HepG2 (cell line): ENCODE measurements around the gene PROC. TPM values are rescaled to one million over a fixed set of nuclear protein-coding genes. Genes with fewer than 3 reads are reported as not detected.

ENCODE experiments used
- JARID2 ChIP-seq: sonication (generic); formaldehyde crosslinking; IDR thresholded peaks from 2 replicates; pipeline ENCODE4 v1.8.1; 2023; ENCODE audit warnings: missing genetic modification reagents, inconsistent platforms; ENCODE audit not compliant: insufficient replicate concordance
- KDM5A ChIP-seq: fragments of 200-600 bp; sonication (generic); IDR thresholded peaks from 2 replicates; pipeline ENCODE4 v1.7.0; 2018; ENCODE audit warnings: antibody characterized with exemption, mild to moderate bottlenecking, low read length, borderline replicate concordance
- PCBP2 ChIP-seq: fragments of 200-400 bp; formaldehyde crosslinking; optimal IDR thresholded peaks from 2 replicates; pipeline ENCODE3; 2018; ENCODE audit warnings: low read length, low read depth; ENCODE audit not compliant: poor library complexity, severe bottlenecking
- RFX5 ChIP-seq: IDR thresholded peaks from 2 replicates; pipeline ENCODE4 v1.6.1; 2011; ENCODE audit warnings: low read depth, low read length, improper control_type of control experiment
- SMC3 ChIP-seq: IDR thresholded peaks from 2 replicates; pipeline ENCODE4 v1.6.1; 2011; ENCODE audit warnings: low read length, improper control_type of control experiment
- SRY ChIP-seq: sonication (generic); formaldehyde crosslinking; IDR thresholded peaks from 2 replicates; pipeline ENCODE4 v1.8.0; 2022; ENCODE audit warnings: mild to moderate bottlenecking, missing genetic modification reagents
- ZFP36L1 ChIP-seq: sonication (generic); formaldehyde crosslinking; IDR thresholded peaks from 2 replicates; pipeline ENCODE4 v1.8.0; 2022; ENCODE audit warnings: mild to moderate bottlenecking, missing genetic modification reagents, moderate library complexity
- ZNF143 ChIP-seq: sonication (generic); formaldehyde crosslinking; IDR thresholded peaks from 2 replicates; pipeline ENCODE4 v1.4.0; 2020; ENCODE audit warnings: missing genetic modification reagents
- ZNF264 ChIP-seq: sonication (generic); formaldehyde crosslinking; IDR thresholded peaks from 2 replicates; pipeline ENCODE4 v1.4.0; 2020; ENCODE audit warnings: missing genetic modification reagents
- ZNF556 ChIP-seq: sonication (generic); formaldehyde crosslinking; IDR thresholded peaks from 2 replicates; pipeline ENCODE4 v1.4.0; 2020; ENCODE audit warnings: mild to moderate bottlenecking, missing genetic modification reagents, borderline replicate concordance
- ZNF572 ChIP-seq: sonication (generic); formaldehyde crosslinking; IDR thresholded peaks from 2 replicates; pipeline ENCODE4 v1.5.1; 2020; ENCODE audit warnings: mild to moderate bottlenecking, missing genetic modification reagents
- ZNF749 ChIP-seq: sonication (generic); formaldehyde crosslinking; IDR thresholded peaks from 2 replicates; pipeline ENCODE4 v1.8.0; 2022; ENCODE audit warnings: mild to moderate bottlenecking, missing genetic modification reagents, moderate library complexity, borderline replicate concordance
- polyA plus RNA-seq, 8 experiments: library from polyadenylated mRNA; depleted of rRNA in 3 of 8; stranded (reverse) in 7 of 8; unstranded in 1 of 8; fragments of >200 nt; fragmentation: Illumina TruSeq in 4 of 8; extraction: Trizol in 4 of 8; gene quantifications; 2 replicates each; pipeline versions ENCODE4 v1.2.1 to v1.2.3, GENCODE V29; 2011 to 2016; ENCODE audit warnings: low read depth in 4 of 8, missing spikeins in 1 of 8, mixed read lengths in 1 of 8; ENCODE audit not compliant: insufficient read depth in 1 of 8
- total RNA-seq, 5 experiments: library from RNA; depleted of rRNA; stranded (reverse); fragments of >200 nt; fragmentation: Illumina TruSeq; extraction: Trizol; gene quantifications; 2 replicates each; pipeline ENCODE4 v1.2.3, GENCODE V29; 2016; ENCODE audit warnings: low read depth in 1 of 5
- TF ChIP-seq, protein P1 (sequence below): sonication (generic); formaldehyde crosslinking; conservative IDR thresholded peaks from 2 replicates; pipeline ENCODE4 v1.5.0; 2020; ENCODE audit warnings: missing genetic modification reagents
- TF ChIP-seq, protein P2 (sequence below): sonication (generic); formaldehyde crosslinking; IDR thresholded peaks from 2 replicates; pipeline ENCODE4 v1.4.0; 2020; ENCODE audit warnings: mild to moderate bottlenecking, missing genetic modification reagents
- TF ChIP-seq, protein P3 (sequence below): sonication (generic); formaldehyde crosslinking; conservative IDR thresholded peaks from 2 replicates; pipeline ENCODE4 v1.8.0; 2022; ENCODE audit warnings: low read depth, missing genetic modification reagents
- TF ChIP-seq, protein P4 (sequence below): sonication (generic); formaldehyde crosslinking; IDR thresholded peaks from 2 replicates; pipeline ENCODE4 v1.4.0; 2020; ENCODE audit warnings: mild to moderate bottlenecking, low read depth, missing genetic modification reagents

PROC gene
- total and polyA plus RNA-seq, 2 of the 13 experiments (the other 11 are each of a cell fraction or from before 2014, with no cell fraction given): 134 to 185 TPM

DNA sequence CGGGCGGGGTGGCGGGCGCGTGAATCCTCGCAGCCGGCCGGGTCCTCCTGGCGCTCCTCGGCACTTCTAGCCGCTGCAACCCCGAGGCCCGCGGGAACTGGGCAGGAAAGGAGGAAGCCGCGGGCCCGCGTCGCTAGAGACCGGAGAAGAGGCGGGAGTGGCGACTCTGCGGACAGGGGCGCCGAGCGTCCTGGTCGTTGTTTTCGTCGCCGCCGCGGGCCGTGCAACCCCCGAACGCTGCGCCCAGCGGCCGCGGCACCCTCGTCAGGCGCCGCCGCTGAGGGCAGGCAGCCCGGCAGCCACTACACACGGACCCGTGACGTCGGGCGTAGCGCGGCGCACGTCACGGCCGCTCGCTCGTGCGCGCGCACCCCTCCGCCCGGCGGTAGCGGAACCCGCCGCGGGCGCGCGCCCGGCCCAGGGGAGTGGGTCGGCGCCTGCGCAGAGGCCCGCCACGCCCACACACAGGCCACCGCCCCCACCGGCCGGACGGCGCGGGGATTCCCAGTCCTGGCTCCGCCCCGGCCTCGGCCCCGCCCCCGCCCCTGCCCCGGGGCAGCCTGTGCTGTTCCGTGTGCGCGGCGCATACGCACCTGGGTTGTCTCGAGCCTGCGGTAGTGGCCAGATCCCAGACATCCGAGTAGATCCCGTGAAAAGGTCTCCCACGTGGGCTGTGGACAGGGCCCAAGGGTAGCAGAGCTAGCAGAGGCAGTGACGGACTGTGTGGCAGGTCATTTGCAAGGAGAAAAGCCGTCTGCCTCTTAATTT is 30.4 kb upstream of the PROC start, which contains the start of gene MAP3K2 (continued):
- TF ChIP-seq, protein P1, sequence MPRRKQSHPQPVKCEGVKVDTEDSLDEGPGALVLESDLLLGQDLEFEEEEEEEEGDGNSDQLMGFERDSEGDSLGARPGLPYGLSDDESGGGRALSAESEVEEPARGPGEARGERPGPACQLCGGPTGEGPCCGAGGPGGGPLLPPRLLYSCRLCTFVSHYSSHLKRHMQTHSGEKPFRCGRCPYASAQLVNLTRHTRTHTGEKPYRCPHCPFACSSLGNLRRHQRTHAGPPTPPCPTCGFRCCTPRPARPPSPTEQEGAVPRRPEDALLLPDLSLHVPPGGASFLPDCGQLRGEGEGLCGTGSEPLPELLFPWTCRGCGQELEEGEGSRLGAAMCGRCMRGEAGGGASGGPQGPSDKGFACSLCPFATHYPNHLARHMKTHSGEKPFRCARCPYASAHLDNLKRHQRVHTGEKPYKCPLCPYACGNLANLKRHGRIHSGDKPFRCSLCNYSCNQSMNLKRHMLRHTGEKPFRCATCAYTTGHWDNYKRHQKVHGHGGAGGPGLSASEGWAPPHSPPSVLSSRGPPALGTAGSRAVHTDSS (CRISPR knock-in tag): peak; percentile 55; the same call in 1 of the 2 replicates
- TF ChIP-seq ZFP36L1 (no peak), ZNF556 (peak; percentile 13; the same call in 1 of the 2 replicates), ZNF572 (CRISPR knock-in tag) (no peak), ZNF264 (peak; percentile 14; the same call in 1 of the 2 replicates), SMC3 (no peak), KDM5A (peak; percentile 48; the same call in 1 of the 2 replicates), RFX5 (no peak), PCBP2 (no peak), ZNF143 (CRISPR knock-in tag) (no peak; the same call in 1 of the 2 replicates), SRY (peak; percentile 74; the same call in 1 of the 2 replicates), ZNF749 (CRISPR knock-in tag) (peak; percentile 47), JARID2 (CRISPR knock-in tag) (no peak)
- TF ChIP-seq, protein P2, sequence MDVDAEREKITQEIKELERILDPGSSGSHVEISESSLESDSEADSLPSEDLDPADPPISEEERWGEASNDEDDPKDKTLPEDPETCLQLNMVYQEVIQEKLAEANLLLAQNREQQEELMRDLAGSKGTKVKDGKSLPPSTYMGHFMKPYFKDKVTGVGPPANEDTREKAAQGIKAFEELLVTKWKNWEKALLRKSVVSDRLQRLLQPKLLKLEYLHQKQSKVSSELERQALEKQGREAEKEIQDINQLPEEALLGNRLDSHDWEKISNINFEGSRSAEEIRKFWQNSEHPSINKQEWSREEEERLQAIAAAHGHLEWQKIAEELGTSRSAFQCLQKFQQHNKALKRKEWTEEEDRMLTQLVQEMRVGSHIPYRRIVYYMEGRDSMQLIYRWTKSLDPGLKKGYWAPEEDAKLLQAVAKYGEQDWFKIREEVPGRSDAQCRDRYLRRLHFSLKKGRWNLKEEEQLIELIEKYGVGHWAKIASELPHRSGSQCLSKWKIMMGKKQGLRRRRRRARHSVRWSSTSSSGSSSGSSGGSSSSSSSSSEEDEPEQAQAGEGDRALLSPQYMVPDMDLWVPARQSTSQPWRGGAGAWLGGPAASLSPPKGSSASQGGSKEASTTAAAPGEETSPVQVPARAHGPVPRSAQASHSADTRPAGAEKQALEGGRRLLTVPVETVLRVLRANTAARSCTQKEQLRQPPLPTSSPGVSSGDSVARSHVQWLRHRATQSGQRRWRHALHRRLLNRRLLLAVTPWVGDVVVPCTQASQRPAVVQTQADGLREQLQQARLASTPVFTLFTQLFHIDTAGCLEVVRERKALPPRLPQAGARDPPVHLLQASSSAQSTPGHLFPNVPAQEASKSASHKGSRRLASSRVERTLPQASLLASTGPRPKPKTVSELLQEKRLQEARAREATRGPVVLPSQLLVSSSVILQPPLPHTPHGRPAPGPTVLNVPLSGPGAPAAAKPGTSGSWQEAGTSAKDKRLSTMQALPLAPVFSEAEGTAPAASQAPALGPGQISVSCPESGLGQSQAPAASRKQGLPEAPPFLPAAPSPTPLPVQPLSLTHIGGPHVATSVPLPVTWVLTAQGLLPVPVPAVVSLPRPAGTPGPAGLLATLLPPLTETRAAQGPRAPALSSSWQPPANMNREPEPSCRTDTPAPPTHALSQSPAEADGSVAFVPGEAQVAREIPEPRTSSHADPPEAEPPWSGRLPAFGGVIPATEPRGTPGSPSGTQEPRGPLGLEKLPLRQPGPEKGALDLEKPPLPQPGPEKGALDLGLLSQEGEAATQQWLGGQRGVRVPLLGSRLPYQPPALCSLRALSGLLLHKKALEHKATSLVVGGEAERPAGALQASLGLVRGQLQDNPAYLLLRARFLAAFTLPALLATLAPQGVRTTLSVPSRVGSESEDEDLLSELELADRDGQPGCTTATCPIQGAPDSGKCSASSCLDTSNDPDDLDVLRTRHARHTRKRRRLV (CRISPR knock-in tag): no peak
- TF ChIP-seq, protein P3, sequence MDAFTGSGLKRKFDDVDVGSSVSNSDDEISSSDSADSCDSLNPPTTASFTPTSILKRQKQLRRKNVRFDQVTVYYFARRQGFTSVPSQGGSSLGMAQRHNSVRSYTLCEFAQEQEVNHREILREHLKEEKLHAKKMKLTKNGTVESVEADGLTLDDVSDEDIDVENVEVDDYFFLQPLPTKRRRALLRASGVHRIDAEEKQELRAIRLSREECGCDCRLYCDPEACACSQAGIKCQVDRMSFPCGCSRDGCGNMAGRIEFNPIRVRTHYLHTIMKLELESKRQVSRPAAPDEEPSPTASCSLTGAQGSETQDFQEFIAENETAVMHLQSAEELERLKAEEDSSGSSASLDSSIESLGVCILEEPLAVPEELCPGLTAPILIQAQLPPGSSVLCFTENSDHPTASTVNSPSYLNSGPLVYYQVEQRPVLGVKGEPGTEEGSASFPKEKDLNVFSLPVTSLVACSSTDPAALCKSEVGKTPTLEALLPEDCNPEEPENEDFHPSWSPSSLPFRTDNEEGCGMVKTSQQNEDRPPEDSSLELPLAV (CRISPR knock-in tag): no peak
- TF ChIP-seq, protein P4, sequence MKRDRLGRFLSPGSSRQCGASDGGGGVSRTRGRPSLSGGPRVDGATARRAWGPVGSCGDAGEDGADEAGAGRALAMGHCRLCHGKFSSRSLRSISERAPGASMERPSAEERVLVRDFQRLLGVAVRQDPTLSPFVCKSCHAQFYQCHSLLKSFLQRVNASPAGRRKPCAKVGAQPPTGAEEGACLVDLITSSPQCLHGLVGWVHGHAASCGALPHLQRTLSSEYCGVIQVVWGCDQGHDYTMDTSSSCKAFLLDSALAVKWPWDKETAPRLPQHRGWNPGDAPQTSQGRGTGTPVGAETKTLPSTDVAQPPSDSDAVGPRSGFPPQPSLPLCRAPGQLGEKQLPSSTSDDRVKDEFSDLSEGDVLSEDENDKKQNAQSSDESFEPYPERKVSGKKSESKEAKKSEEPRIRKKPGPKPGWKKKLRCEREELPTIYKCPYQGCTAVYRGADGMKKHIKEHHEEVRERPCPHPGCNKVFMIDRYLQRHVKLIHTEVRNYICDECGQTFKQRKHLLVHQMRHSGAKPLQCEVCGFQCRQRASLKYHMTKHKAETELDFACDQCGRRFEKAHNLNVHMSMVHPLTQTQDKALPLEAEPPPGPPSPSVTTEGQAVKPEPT (CRISPR knock-in tag): 0 out of 2 replicates have a peak, but pooled peaks have one; percentile 38
